HK-2 (cell line): ENCODE results near the gene PROSER3.

Experiments used
- DNase-seq: peaks from one replicate; pipeline ENCODE4 v3.0.0-alpha.2; 2018; ENCODE audit not compliant: unreplicated experiment

Gene PROSER3

DNA sequence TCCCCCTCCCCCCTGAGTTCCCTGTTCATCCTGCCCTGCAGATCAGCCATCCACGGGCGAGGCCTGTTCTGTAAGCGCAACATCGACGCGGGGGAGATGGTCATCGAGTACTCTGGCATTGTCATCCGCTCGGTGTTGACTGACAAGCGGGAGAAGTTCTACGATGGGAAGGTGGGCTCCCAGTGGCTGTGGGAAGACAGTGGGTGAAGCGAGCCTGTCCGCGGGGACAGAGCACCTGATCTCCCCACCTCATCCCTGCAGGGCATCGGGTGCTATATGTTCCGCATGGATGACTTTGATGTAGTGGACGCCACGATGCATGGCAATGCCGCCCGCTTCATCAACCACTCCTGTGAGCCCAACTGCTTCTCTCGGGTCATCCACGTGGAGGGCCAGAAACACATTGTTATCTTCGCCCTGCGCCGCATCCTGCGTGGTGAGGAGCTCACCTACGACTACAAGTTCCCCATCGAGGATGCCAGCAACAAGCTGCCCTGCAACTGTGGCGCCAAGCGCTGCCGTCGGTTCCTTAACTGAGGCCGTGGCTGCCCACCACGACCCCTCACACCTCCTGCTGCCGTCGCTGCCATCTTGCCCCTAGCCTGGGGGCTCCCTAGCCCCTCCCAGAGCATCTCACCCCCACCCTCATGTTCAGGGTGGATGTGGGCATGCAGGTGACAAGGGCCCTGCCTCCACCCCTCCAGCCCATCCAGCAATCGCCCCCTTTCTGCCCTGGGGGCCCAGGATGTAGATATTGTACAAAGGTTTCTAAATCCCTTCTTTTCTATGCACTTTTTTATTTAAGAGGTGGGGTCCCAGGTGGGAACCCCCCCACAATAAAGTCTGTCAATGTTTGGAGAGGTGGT lies 19.7 kb upstream of the PROSER3 start:
- DNase-seq, result no peak

DNA sequence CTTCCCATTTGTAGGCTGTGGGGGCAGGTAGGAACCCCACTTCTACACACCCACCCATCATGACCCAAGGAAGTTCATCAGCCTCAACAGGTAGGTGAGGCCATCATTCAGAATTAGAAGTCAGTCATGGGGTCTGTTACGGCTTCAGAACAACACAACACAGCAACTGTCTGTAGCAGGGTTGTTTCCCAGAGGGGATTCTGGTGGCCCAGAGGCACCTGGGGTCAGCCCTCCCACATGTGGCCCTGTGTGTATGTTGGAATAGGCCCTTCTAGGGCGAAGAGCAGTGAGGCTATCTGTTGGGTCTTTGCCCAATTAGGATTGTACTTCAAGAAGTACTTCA lies 19.1 kb upstream of the PROSER3 start:
- DNase-seq, result no peak

GRCh38 chr19:35739275-35740107 lies 18.5 kb upstream of the PROSER3 start:
- DNase-seq, result no peak

DNA sequence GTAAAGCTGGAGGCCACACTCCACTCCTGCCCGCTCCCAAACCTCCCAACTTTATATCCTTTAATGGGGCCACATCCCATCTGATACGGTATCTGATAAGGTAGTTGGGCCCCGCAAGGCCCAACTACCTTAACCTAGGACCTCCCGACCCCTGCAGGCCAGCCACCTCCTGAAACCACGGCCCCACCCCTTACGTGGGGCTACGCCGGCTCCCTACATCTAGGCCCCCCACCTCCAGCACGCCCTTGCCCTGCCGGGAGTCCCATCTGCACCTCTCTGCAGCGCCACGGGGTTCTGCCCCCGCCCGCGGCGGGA lies 17.9 kb upstream of the PROSER3 start:
- no peak for DNase-seq

DNA sequence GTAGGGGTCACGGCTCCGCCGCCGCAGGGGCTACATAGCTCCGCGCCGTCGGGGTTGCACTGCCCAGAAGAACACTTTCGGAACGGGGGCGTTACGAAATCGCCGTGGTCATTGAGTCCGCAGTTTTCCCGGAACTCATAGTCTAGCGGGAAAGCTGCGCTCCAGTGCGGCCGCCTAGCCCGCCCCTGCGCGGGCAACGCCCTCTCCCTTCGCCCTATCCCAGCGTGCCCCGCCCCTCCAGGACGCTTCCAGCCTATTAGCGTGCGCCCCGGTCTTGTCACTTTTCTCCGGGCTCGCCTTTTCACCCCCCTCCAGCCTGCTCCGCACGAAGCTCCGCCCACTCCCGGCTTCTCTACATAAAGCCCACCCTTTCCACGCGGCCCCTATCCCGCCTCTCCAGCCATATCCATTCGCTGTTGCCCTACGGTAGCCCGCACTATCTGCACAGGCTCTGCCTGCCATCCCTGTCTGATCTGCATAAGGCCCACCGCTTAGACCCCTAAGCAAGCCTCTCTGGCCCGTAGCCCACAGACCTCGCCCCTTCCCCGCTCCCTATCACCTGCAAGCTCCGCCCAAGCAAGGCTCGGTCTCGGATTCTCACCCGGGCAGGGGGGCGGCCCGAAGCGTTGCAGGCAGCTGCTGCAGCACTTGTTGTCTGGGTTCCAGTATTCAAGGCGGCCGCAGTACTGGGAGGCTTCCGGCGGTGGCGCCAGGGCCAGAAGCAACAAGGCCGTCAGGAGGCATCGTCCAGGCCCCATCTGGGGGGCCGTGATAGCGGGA lies 17.4 kb upstream of the PROSER3 start:
- DNase-seq, result peak; percentile 97

DNA sequence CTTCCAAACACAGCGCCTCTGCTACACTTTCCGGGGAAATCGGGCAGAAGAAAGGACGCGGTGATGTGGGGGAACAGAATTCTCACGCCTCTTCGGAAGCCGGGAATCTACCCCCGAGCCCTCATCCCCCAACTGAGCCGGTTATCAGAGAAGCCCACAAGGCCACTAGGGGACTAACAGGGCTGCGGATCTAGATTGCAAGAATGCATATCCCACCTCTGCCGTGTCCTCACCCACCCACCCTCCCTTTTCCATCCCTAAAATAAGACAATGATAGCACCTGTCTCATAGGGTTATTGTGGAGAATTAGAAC lies 16.8 kb upstream of the PROSER3 start:
- no peak for DNase-seq

GRCh38 chr19:35742121-35742724 lies 15.8 kb upstream of the PROSER3 start, which contains the start of gene IGFLR1:
Gene IGFLR1 (minus strand): TSS chr19:35742452. CDS start chr19:35741180, 1,272 bp downstream.
- no peak for DNase-seq

GRCh38 chr19:35743640-35744429 lies 14.1 kb upstream of the PROSER3 start:
- DNase-seq, result no peak

GRCh38 chr19:35744430-35745327 lies 13.3 kb upstream of the PROSER3 start:
- DNase-seq, result peak; percentile 93

GRCh38 chr19:35745328-35746086 lies 12.5 kb upstream of the PROSER3 start, which contains the start of the genes PSENEN and U2AF1L4:
Gene PSENEN (plus strand): TSS chr19:35745651. CDS start chr19:35745931, 280 bp downstream.
Gene U2AF1L4 (minus strand): TSS chr19:35745418. CDS start chr19:35745391, 27 bp downstream.
- DNase-seq, result peak; percentile 94

DNA sequence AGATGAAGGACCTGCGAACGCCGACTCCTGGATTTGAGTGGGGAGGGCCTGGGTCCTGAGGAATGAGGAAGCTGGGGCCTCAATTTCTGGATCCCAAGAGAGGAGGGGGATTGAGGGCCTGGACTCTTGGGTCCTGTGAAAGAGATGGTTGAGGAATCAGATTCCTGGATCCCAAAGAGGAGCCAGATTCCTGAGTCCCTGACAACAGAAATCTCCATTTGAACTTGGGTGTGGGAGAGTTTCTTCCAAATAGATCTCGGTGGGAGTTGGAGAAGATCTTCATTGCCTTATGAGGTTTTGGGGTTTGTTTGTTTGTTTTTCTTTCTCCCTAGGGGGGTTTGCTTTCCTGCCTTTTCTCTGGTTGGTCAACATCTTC lies 11.9 kb upstream of the PROSER3 start:
- no peak for DNase-seq

DNA sequence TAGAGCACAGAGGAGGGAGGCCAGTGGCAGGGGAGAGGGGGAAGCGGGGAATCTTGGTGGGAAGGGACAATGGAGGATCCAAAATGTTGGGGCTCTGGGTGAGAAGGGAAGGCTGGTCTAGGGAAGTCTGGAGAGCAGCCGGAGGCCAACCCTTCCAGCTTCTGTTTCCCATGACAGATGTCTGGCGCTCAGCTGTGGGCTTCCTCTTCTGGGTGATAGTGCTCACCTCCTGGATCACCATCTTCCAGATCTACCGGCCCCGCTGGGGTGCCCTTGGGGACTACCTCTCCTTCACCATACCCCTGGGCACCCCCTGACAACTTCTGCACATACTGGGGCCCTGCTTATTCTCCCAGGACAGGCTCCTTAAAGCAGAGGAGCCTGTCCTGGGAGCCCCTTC lies 11.4 kb upstream of the PROSER3 start:
- no peak for DNase-seq

DNA sequence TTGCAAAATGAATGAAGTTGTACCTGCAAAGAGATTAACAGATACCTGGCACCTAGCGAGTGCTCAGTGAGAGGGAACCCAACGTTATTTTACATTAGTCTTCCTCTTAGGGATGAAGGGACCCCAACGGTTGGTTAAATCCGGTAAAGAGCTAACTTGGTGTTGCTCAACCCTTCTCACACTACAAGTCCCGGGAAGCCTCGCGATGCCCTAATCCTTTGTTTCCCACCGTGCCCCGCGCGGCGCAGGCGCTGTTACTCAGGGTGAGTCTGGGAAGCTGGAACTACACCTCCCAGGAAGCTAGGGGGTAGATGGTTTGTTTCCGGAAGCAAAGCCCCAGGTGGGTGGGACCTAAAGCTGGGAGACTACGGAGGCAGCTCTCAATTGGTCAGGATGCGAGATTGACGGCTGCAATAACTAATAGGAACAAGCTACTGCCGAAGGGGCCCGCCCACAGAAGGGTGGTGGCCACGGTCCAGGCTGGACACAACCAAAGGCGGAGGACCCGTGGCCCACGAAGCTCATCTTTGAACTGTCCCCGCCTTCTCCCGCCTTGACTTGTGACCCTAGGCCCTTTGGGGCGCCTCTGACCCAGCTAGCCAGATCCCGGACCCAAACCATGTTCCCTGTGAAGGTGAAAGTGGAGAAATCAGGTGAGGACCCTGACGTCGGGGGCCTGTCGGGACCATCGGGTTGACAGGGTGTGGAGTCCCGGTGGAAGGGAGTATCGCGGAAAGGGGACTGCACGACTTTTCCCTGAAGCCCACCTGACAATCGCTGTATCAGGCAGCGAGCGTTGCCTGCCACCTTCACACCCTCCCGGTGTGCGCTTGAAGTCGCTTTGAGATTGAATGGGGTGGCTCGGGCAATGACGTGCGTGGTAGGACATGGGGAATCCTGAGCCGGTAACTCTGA lies 9.6 kb upstream of the PROSER3 start, which contains the start of gene LIN37:
Gene LIN37, plus strand, starts transcription at position 471 of the 915 bp plus-strand sequence. Its CDS starts 149 bp downstream, at position 620.
- peak; percentile 99 for DNase-seq

DNA sequence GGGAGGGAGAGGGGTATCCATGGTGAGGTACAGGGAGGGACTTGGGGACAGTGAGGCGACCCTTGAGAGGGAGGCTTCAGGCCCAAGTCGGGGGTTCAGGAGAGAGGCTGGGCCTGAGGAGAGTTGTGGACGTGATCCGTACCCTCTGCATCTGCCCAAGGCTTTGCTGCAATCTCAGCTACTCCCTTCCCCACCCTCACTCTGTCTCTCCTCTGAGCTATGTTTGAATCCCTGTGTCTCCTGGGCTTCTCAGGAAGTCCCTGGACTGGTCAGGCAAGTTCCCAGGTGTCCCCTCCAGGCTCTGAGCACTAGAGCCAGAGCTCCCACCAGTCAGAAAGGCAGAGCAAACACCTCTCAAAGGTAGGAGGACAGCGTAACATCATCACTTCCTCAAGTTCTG lies 7.8 kb upstream of the PROSER3 start:
- DNase-seq, result no peak

GRCh38 chr19:35751839-35752745 lies 5.9 kb upstream of the PROSER3 start:
- DNase-seq, result no peak

DNA sequence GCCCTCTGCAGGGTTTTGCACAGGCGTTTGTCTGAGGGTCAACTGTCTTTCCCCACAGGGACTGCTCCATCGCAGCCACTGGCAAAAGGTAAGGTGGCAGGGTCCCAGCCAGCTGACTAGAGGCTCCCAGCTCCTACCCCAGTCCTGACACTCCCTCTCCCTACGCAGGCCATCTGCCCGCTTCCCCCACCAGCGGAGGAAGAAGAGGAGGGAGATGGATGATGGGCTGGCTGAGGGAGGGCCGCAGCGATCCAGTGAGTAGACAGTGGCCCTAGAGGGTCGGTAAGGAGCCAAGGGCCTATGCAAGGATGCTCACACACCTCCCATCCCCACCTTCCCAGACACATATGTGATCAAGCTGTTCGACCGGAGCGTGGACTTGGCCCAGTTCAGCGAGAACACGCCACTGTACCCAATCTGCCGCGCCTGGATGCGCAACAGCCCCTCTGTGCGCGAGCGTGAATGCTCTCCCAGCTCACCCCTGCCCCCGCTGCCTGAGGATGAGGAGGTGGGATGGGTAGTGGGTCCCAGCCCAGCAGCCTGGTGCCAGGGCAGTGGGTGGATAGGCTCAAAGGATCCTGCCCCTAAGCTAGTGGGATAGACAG lies 5.1 kb upstream of the PROSER3 start:
- DNase-seq, result no peak
